DND-41 (cell line): Measurements from ENCODE around the gene NEK8.

Source experiments
- ATAC-seq: fragments of 200-7000 bp; cut with Tn5 transposase; 3 replicates; pipeline ENCODE4 v1.9.1; 2021; ENCODE audit warnings: low read depth; ENCODE audit not compliant: insufficient read depth
- DNase-seq: peaks from one replicate; pipeline ENCODE4 v3.0.0-alpha.2; 2020
- H2AFZ ChIP-seq: 2 replicates; pipeline ENCODE4 v1.6.0; 2012; ENCODE audit warnings: low read depth, low read length
- H3K27ac ChIP-seq: 2 replicates; pipeline ENCODE4 v1.5.1; 2012; ENCODE audit warnings: low read length, inconsistent platforms
- H3K27me3 ChIP-seq: fragments of 200-600 bp; sonication (generic); 2 replicates; pipeline ENCODE4 v1.6.0; 2012; ENCODE audit warnings: low read length, mild to moderate bottlenecking, inconsistent platforms; ENCODE audit not compliant: insufficient read depth, poor library complexity
- H3K36me3 ChIP-seq: 2 replicates; pipeline ENCODE4 v1.5.1; 2012; ENCODE audit warnings: low read length, inconsistent platforms; ENCODE audit not compliant: insufficient read depth
- H3K4me1 ChIP-seq: 2 replicates; pipeline ENCODE4 v1.5.1; 2012; ENCODE audit warnings: mild to moderate bottlenecking, low read length; ENCODE audit not compliant: insufficient read depth
- H3K4me2 ChIP-seq: 2 replicates; pipeline ENCODE4 v1.6.0; 2012; ENCODE audit warnings: mild to moderate bottlenecking, moderate library complexity, low read length, inconsistent platforms; ENCODE audit not compliant: insufficient read depth
- H3K4me3 ChIP-seq, 2 experiments: fragments of 200-600 bp in 1 of 2; shearing (Covaris generic) in 1 of 2; 2 replicates each; pipeline ENCODE4 v1.5.1; 2012 to 2016; ENCODE audit warnings: inconsistent platforms in 2 of 2, low read length in 2 of 2, mild to moderate bottlenecking in 2 of 2, low read depth in 1 of 2, moderate library complexity in 1 of 2
- H3K79me2 ChIP-seq: 2 replicates; pipeline ENCODE4 v1.6.0; 2012; ENCODE audit warnings: low read length, inconsistent platforms; ENCODE audit not compliant: insufficient read depth
- H3K9ac ChIP-seq: 2 replicates; pipeline ENCODE4 v1.6.0; 2012; ENCODE audit warnings: low read depth, mild to moderate bottlenecking, inconsistent platforms, low read length, moderate library complexity
- H3K9me3 ChIP-seq: 2 replicates; pipeline ENCODE4 v1.5.1; 2012; ENCODE audit warnings: low read length, moderate library complexity, mild to moderate bottlenecking, inconsistent platforms; ENCODE audit not compliant: insufficient read depth, severe bottlenecking
- H4K20me1 ChIP-seq: 2 replicates; pipeline ENCODE4 v1.6.0; 2012; ENCODE audit warnings: low read length; ENCODE audit not compliant: insufficient read depth
- EZH2 ChIP-seq: IDR thresholded peaks from 3 replicates; pipeline ENCODE4 v1.6.1; 2012; ENCODE audit warnings: borderline replicate concordance, low read depth, mild to moderate bottlenecking, moderate library complexity, low read length, inconsistent platforms; ENCODE audit not compliant: severe bottlenecking
- TF ChIP-seq, protein P1 (sequence below): IDR thresholded peaks from 2 replicates; pipeline ENCODE4 v1.5.1; 2012; ENCODE audit warnings: borderline replicate concordance, low read length, moderate library complexity, mild to moderate bottlenecking; ENCODE audit not compliant: poor library complexity, severe bottlenecking; ENCODE audit errors: extremely low read depth

Gene NEK8

DNA sequence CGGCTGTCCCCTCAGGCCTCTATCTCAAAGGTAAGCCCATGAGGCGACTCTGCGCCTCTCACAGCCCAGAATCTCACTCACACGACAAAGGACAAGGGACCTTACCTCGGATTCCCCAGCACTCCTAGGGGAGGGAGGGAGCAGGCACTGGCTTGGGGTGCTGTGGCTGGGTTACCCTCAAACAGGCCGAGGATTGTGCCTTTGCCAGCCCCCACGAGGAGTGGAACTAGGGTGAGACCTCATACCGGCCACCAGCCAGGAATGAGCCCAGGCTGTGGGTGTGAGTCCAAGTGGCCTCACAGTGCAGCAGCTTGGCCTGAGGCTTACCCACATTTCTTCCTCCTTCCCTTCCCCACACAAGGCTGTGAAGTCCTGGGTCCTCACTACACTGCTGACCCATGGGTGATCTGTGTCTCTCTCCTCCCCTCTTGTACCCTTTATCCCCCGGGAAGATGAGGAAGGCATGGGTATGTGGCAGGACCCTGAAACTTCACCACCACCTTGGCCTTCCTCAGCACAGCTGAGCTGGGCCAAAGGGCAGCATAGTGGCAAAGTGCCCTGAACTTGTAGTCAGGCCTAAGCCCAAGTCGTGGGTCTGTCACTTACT, 22.8 kb upstream of the NEK8 start:
- ATAC-seq: no peak
- Histone ChIP-seq H3K27me3 (no peaks in the 10 kb centered on the region), H3K79me2 (peaks cover 8% of the 10 kb centered on the region), H4K20me1 (0 out of 2 replicates have a peak, but pooled peaks cover 4% of the 10 kb centered on the region), H3K4me1 (peaks cover 10% of the 10 kb centered on the region), H3K36me3 (peaks cover 38% of the 10 kb centered on the region), H2AFZ (no peak overlapping the region), H3K9ac (no peak overlapping the region), H3K27ac (no peak overlapping the region), H3K9me3 (no peaks in the 10 kb centered on the region), H3K4me3 (no peak overlapping the region), H3K4me2 (no peak overlapping the region)
- no peak for DNase-seq
- TF ChIP-seq EZH2: no peak
- TF ChIP-seq, protein P1, sequence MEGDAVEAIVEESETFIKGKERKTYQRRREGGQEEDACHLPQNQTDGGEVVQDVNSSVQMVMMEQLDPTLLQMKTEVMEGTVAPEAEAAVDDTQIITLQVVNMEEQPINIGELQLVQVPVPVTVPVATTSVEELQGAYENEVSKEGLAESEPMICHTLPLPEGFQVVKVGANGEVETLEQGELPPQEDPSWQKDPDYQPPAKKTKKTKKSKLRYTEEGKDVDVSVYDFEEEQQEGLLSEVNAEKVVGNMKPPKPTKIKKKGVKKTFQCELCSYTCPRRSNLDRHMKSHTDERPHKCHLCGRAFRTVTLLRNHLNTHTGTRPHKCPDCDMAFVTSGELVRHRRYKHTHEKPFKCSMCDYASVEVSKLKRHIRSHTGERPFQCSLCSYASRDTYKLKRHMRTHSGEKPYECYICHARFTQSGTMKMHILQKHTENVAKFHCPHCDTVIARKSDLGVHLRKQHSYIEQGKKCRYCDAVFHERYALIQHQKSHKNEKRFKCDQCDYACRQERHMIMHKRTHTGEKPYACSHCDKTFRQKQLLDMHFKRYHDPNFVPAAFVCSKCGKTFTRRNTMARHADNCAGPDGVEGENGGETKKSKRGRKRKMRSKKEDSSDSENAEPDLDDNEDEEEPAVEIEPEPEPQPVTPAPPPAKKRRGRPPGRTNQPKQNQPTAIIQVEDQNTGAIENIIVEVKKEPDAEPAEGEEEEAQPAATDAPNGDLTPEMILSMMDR: no peak

DNA sequence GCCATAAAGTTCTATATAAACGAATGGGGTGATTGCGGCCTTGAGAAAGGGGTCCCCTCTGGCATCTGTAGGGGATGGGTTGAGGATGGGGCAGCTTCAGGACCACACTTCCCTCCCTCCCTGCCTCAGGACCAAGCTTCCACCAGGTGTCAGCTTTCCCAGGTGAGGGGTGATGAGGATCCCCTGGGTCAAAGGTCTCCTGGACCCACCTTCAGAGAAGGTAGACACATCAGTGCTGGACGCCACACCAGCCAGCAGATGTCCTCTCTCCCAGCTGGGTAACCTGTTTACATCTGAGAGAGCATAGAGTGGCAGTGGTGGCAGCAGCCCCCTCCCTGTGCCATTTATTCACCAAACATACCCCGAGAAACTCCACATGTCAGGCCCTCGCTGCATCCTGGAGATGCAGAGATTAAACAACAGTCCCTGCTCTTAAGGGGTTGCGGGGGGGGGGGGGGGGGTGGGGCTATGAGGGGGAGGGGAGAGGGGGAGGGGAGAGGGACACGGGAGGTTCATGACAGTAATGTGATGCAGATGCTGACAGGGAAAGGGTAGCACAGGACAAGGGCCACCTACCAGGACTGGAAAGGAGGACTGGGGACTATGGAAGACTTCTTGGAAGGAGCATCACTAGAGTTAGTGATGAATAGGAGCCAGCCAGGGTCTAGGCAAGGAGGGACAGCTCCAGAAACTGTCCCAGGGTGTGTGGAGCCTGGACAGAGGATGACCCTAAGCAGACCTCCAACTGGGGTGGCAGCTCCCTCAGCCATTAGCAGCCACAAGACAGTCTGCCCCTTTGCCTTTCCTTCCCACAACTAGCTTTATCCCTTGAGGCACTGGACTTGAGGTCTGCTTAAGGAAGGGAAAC, 21.9 kb upstream of the NEK8 start:
- H3K9me3 ChIP-seq: no peaks in the 10 kb centered on the region
- no peak for ATAC-seq
- H3K27me3 ChIP-seq: no peaks in the 10 kb centered on the region
- no peak overlapping the region for H3K4me3 ChIP-seq
- TF ChIP-seq, protein P1: no peak
- no peak for TF ChIP-seq EZH2
- no peak overlapping the region for H3K9ac ChIP-seq
- no peak overlapping the region for H3K27ac ChIP-seq
- H3K36me3 ChIP-seq: peaks cover 30% of the 10 kb centered on the region
- DNase-seq: no peak
- no peak overlapping the region for H2AFZ ChIP-seq
- no peak overlapping the region for H3K4me2 ChIP-seq
- H4K20me1 ChIP-seq: 0 out of 2 replicates have a peak, but pooled peaks cover 4% of the 10 kb centered on the region
- H3K4me1 ChIP-seq: peaks cover 14% of the 10 kb centered on the region
- H3K79me2 ChIP-seq: peaks cover 10% of the 10 kb centered on the region

DNA sequence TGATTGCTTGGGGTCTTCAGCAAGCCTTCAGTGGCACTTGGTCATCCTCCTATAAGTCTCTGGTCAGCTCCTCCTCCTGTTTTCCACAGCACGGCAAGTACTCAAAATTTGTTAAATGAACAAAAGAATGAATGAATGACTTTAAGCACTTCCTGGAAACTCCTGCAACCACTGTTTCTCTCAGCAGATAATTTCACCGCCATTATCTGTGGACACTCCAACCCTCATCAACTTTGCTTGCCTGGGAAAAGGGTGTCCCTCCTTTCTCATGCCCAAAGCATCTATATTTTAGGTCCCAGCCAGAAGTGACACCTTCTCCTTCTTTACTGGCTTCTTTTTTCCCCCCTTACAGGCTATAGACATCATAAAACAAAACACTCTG, 21.3 kb upstream of the NEK8 start:
- ATAC-seq: no peak

More for the DNA sequence above, 21.3 kb upstream of the NEK8 start:
- Histone ChIP-seq H3K4me3 (no peak overlapping the region), H3K27me3 (no peaks in the 10 kb centered on the region), H3K4me2 (no peak overlapping the region), H3K79me2 (peaks cover 10% of the 10 kb centered on the region), H2AFZ (no peak overlapping the region), H4K20me1 (0 out of 2 replicates have a peak, but pooled peaks cover 4% of the 10 kb centered on the region), H3K4me1 (peaks cover 20% of the 10 kb centered on the region), H3K27ac (no peak overlapping the region), H3K9me3 (no peaks in the 10 kb centered on the region), H3K36me3 (peaks cover 23% of the 10 kb centered on the region), H3K9ac (no peak overlapping the region)
- TF ChIP-seq, protein P1: no peak
- no peak for TF ChIP-seq EZH2
- no peak for DNase-seq
